CD14-positive monocyte (primary cell): Measurements from ENCODE around the gene CD248. TPM values are rescaled to one million over a fixed set of nuclear protein-coding genes. Genes with fewer than 3 reads are reported as not detected.

Experiments
- DNase-seq, 3 donors: peaks; one replicate each; pipeline ENCODE4 v3.0.0-alpha.2; 2011 to 2022
- H2AFZ ChIP-seq: 2 replicates; pipeline ENCODE4 v1.6.0; 2012; ENCODE audit warnings: mild to moderate bottlenecking, low read depth, low read length, inconsistent platforms; ENCODE audit not compliant: insufficient read depth, poor library complexity, severe bottlenecking
- H3K27ac ChIP-seq, 2 donors: 1 replicate in 1 of 2; 2 replicates in 1 of 2; pipeline ENCODE4 v1.5.1; 2012 to 2013; ENCODE audit warnings: low read length in 2 of 2, control low read depth in 1 of 2, inconsistent platforms in 1 of 2, low read depth in 1 of 2, mild to moderate bottlenecking in 1 of 2
- H3K27me3 ChIP-seq, 2 donors: one replicate each; pipeline versions ENCODE4 v1.6.0 to v1.6.1; 2011 to 2013; ENCODE audit warnings: low read length in 2 of 2; ENCODE audit not compliant: control insufficient read depth in 2 of 2, insufficient read depth in 2 of 2
- H3K36me3 ChIP-seq, 2 donors: replicated peaks in 1 of 2; 1 replicate in 1 of 2; 2 replicates in 1 of 2; pipeline versions ENCODE4 v1.5.1 to v1.6.1; 2012 to 2013; ENCODE audit warnings: low read length in 2 of 2, control low read depth in 1 of 2, inconsistent platforms in 1 of 2, mild to moderate bottlenecking in 1 of 2; ENCODE audit not compliant: insufficient read depth in 2 of 2, control insufficient read depth in 1 of 2
- H3K4me1 ChIP-seq, 2 donors: 1 replicate in 1 of 2; 2 replicates in 1 of 2; pipeline versions ENCODE4 v1.5.1 to v1.6.1; 2012 to 2013; ENCODE audit warnings: low read length in 2 of 2, control low read depth in 1 of 2, inconsistent platforms in 1 of 2, mild to moderate bottlenecking in 1 of 2, moderate library complexity in 1 of 2; ENCODE audit not compliant: insufficient read depth in 2 of 2, control insufficient read depth in 1 of 2
- H3K4me2 ChIP-seq: replicated peaks from 2 replicates; pipeline ENCODE3; 2012; ENCODE audit warnings: low read length, moderate library complexity, mild to moderate bottlenecking; ENCODE audit not compliant: poor library complexity, severe bottlenecking; ENCODE audit errors: extremely low read depth
- H3K4me3 ChIP-seq, 3 experiments: fragments of 200-600 bp in 1 of 3; sonication (generic) in 1 of 3; replicated peaks in 1 of 3; 1 replicate in 2 of 3; 2 replicates in 1 of 3; pipeline ENCODE4 v1.5.1; 2011 to 2013; ENCODE audit warnings: low read length in 3 of 3, mild to moderate bottlenecking in 3 of 3, control low read depth in 2 of 3, low read depth in 2 of 3, inconsistent platforms in 1 of 3, moderate library complexity in 1 of 3
- H3K79me2 ChIP-seq: 2 replicates; pipeline ENCODE4 v1.6.0; 2012; ENCODE audit warnings: mild to moderate bottlenecking, control low read depth, inconsistent platforms, low read length, moderate library complexity; ENCODE audit not compliant: insufficient read depth
- H3K9ac ChIP-seq: 2 replicates; pipeline ENCODE4 v1.6.0; 2017; ENCODE audit warnings: low read length, mild to moderate bottlenecking; ENCODE audit not compliant: insufficient read depth, poor library complexity, severe bottlenecking
- H3K9me3 ChIP-seq, 2 donors: replicated peaks in 1 of 2; 1 replicate in 1 of 2; 2 replicates in 1 of 2; pipeline versions ENCODE4 v1.5.1 to v1.6.1; 2012 to 2013; ENCODE audit warnings: low read length in 2 of 2, control low read depth in 1 of 2; ENCODE audit not compliant: control insufficient read depth in 1 of 2, insufficient read depth in 1 of 2
- H4K20me1 ChIP-seq: 2 replicates; pipeline ENCODE4 v1.6.0; 2012; ENCODE audit warnings: mild to moderate bottlenecking, low read length, control low read depth, moderate library complexity; ENCODE audit not compliant: insufficient read depth
- H3K27ac Mint-ChIP-seq, 7 donors: one replicate each; pipeline ENCODE4 v1.8.0; 2020; ENCODE audit warnings: mild to moderate bottlenecking in 7 of 7, mixed read lengths in 7 of 7, moderate library complexity in 6 of 7, inconsistent platforms in 2 of 7
- H3K27me3 Mint-ChIP-seq, 3 donors: one replicate each; pipeline ENCODE4 v1.8.0; 2021 to 2022; ENCODE audit warnings: low read depth in 3 of 3, mild to moderate bottlenecking in 3 of 3, mixed read lengths in 3 of 3, moderate library complexity in 3 of 3, inconsistent platforms in 1 of 3
- H3K36me3 Mint-ChIP-seq, 2 donors: one replicate each; pipeline ENCODE4 v1.8.0; 2020; ENCODE audit warnings: mixed read lengths in 2 of 2, inconsistent platforms in 1 of 2, mild to moderate bottlenecking in 1 of 2
- H3K4me1 Mint-ChIP-seq: one replicate; pipeline ENCODE4 v1.8.0; 2020; ENCODE audit warnings: mild to moderate bottlenecking, mixed read lengths
- H3K4me3 Mint-ChIP-seq, 2 donors: one replicate each; pipeline ENCODE4 v1.8.0; 2020; ENCODE audit warnings: mild to moderate bottlenecking in 2 of 2, mixed read lengths in 2 of 2, moderate library complexity in 1 of 2
- H3K9me3 Mint-ChIP-seq, 7 donors: one replicate each; pipeline ENCODE4 v1.8.0; 2020 to 2022; ENCODE audit warnings: mixed read lengths in 7 of 7, mild to moderate bottlenecking in 6 of 7, moderate library complexity in 6 of 7, inconsistent platforms in 2 of 7
- CTCF ChIP-seq: fragments of 200-600 bp; IDR thresholded peaks from one replicate; pipeline ENCODE4 v1.8.0; 2022; ENCODE audit warnings: antibody characterized with exemption, mild to moderate bottlenecking
- WGBS: methylation state at CpG from one replicate; pipeline ENCODE4 v1.1.5; 2013; ENCODE audit warnings: missing lambda C conversion rate; ENCODE audit not compliant: insufficient coverage; 5-methylcytosine and 5-hydroxymethylcytosine counted together
- intact Hi-C, 2 donors: fragments of 100-400 bp; cut with micrococcal nuclease; formaldehyde crosslinking; loops; one replicate each; pipeline versions ENCODE4 v1.15.0 to v1.15.1; 2023
- polyA plus RNA-seq, 3 donors: library from polyadenylated mRNA; depleted of rRNA in 1 of 3; unstranded in 2 of 3; stranded (reverse) in 1 of 3; fragments of 300-500 nt in 2 of 3; fragments of >200 nt in 1 of 3; fragmentation: Illumina TruSeq in 2 of 3; gene quantifications; 1 replicate in 2 of 3; 2 replicates in 1 of 3; pipeline ENCODE4 v1.2.3, GENCODE V29; 2012 to 2021

Gene CD248
- polyA plus RNA-seq, 3 donors: 0.05 to 0.13 TPM; not detected in 1

- Mint-ChIP-seq H3K4me3 (peak overlapping the region; percentile 86 to 94), H3K36me3 (peaks cover 9 to 20% of the 10 kb centered on the region in 2 donors), H3K27ac (peak overlapping the region; percentile 82 to 90 (median 84)), H3K27me3 (peaks cover 25 to 34% (median 32%) of the 10 kb centered on the region in 3 donors), H3K9me3 (peaks cover 0 to 6% (median 4%) of the 10 kb centered on the region in 7 donors), H3K4me1 (peaks cover 37% of the 10 kb centered on the region)
- Histone ChIP-seq H3K27ac (peak overlapping the region; percentile 37 to 74), H3K4me3 (peak overlapping the region; percentile 77 to 84 (median 81)), H3K4me1 (peaks cover 37 to 44% of the 10 kb centered on the region in 2 donors), H3K36me3 (peaks cover 3 to 14% of the 10 kb centered on the region in 2 donors), H3K27me3 (peaks cover 24 to 33% of the 10 kb centered on the region in 2 donors), H3K9me3 (peaks cover 0 to 11% of the 10 kb centered on the region in 2 donors), H3K4me2 (peak overlapping the region; percentile 95), H2AFZ (peak overlapping the region; percentile 84), H3K9ac (peak overlapping the region; percentile 75), H3K79me2 (no peaks in the 10 kb centered on the region), H4K20me1 (peaks cover 13% of the 10 kb centered on the region)
- no peak for TF ChIP-seq CTCF
- 40% methylated on average over 17 of the region's 20 CpGs for WGBS
- intact Hi-C loops: loop anchor here in 1 of 2 donors (2.0 kb wide), 1 partner anchor 19 kb away; the partner anchor contains the start of gene RAB1B
- no peak for DNase-seq
Measured at GRCh38 chr11:66287889-66288670, 28.8 kb downstream of the CD248 start.

DNA sequence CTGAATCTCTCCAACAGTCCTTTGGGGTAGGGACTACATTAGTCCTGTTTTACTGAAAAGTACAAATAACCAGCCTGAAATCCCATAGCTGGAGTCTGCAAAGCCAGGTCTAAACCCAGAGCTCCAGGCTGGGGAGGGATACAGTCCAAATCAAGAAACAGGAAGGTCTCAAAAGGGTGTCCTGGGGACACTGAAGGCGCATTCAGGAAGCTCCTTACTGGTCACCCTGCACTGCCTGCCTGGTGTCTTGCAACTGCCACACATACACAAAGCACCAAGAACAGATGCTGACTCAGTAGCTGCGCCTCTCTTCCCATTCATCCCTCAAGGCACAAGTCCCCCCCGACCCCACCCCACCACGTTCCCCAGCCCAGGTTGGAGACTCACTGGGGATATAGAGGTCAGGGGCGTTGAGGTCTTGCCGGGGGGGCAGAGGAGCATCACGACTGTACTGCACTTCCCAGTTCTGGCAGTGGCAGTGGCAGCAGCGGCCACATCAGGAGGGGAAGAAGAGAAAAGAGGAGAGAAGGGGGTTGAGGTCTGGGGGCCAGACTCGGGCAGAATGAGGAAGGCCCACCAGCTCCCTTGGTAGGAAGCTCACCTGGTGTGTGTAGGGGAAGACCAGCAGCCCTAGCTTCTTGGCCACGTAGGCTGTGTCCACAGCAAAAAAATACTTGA, 29.5 kb downstream of the CD248 start:
- Histone ChIP-seq H2AFZ (no peak overlapping the region), H3K9ac (no peak overlapping the region), H3K9me3 (peaks cover 0 to 6% of the 10 kb centered on the region in 2 donors), H3K79me2 (no peaks in the 10 kb centered on the region), H3K4me2 (peak overlapping the region; percentile 95), H3K27ac (no peak overlapping the region), H3K27me3 (peaks cover 23 to 26% of the 10 kb centered on the region in 2 donors), H3K4me3 (peak overlapping the region in 1 of 3 experiments; percentile 84), H4K20me1 (peaks cover 19% of the 10 kb centered on the region), H3K4me1 (peaks cover 40 to 50% of the 10 kb centered on the region in 2 donors), H3K36me3 (peaks cover 3 to 14% of the 10 kb centered on the region in 2 donors)
- H3K4me1 Mint-ChIP-seq: peaks cover 38% of the 10 kb centered on the region
- H3K27me3 Mint-ChIP-seq: peaks cover 18 to 27% (median 25%) of the 10 kb centered on the region in 3 donors
- H3K36me3 Mint-ChIP-seq: peaks cover 9 to 17% of the 10 kb centered on the region in 2 donors
- no peak for TF ChIP-seq CTCF
- DNase-seq: peak in 2 of 3 donors; percentile 27 to 49
- 16% methylated on average over 7 of the region's 10 CpGs for WGBS
- intact Hi-C loops: no loop called here
- peak overlapping the region in 5 of 7 donors; percentile 20 to 80 (median 63) for H3K27ac Mint-ChIP-seq
- H3K4me3 Mint-ChIP-seq: peak overlapping the region; percentile 50 to 86
- peaks cover 0 to 4% (median under 1%) of the 10 kb centered on the region in 7 donors for H3K9me3 Mint-ChIP-seq
